ENCODE data around the gene RAD9A. TPM values are rescaled to one million over a fixed set of nuclear protein-coding genes. Genes with fewer than 3 reads are reported as not detected.

RAD9A gene
- total and polyA plus RNA-seq, 9 of the 15 experiments (the other 6 are each of a cell fraction or from before 2014, with no cell fraction given) = 1.4 to 41.2 (median 16.1) TPM

DNA sequence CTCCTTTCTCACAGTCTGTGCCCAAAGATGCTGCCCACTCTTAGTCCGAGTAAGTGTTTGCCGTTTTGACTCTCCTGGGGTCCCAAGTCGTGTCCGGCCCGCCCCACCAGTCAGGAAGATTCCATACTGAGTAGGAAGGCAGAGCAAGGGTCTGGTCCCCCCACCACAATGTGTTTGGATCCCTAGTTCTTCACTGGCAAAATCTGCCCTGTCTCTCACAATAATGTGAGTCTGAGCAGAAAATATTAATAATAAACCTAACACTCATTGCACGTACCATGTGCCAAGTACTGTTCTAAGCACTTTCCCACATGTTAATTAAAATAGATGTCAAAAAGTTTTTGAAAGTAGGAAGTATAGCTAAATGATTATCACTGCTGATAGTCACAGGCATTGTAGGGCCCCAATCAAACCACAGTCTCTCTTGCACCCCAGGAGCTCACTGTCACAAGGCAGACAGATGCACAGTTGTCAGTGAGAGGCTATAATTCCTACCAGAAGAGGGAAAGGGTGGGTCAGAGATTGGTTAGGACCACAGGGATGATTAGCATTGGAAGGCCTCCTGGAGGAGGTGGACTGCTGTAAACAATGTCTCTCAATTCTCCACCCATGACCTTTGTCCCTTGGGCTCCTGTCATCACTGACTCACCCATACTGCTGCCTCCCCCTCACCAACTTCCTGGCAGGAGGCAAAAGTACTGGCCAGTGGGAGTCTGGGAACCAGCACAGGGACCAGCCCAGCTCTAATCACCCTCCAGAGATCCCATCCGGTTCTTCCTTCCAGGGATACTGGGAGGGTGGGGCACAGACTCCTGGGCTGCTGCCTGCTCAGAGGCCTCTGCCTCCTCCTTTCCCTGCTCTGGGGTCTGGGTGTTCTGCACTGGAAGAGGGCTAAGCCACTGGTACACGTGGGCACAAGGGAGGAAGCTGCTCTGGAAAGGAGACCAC is 37.4 kb upstream of the RAD9A start (continued):
- TF ChIP-seq KDM5B (IDR thresholded peaks at IDR 0.05; ENCODE audit: insufficient replicate concordance, low read depth, low read length) = no peak
- TF ChIP-seq CBFA2T3 (IDR thresholded peaks at IDR 0.05) = peak; percentile 67
- TF ChIP-seq, protein P1, sequence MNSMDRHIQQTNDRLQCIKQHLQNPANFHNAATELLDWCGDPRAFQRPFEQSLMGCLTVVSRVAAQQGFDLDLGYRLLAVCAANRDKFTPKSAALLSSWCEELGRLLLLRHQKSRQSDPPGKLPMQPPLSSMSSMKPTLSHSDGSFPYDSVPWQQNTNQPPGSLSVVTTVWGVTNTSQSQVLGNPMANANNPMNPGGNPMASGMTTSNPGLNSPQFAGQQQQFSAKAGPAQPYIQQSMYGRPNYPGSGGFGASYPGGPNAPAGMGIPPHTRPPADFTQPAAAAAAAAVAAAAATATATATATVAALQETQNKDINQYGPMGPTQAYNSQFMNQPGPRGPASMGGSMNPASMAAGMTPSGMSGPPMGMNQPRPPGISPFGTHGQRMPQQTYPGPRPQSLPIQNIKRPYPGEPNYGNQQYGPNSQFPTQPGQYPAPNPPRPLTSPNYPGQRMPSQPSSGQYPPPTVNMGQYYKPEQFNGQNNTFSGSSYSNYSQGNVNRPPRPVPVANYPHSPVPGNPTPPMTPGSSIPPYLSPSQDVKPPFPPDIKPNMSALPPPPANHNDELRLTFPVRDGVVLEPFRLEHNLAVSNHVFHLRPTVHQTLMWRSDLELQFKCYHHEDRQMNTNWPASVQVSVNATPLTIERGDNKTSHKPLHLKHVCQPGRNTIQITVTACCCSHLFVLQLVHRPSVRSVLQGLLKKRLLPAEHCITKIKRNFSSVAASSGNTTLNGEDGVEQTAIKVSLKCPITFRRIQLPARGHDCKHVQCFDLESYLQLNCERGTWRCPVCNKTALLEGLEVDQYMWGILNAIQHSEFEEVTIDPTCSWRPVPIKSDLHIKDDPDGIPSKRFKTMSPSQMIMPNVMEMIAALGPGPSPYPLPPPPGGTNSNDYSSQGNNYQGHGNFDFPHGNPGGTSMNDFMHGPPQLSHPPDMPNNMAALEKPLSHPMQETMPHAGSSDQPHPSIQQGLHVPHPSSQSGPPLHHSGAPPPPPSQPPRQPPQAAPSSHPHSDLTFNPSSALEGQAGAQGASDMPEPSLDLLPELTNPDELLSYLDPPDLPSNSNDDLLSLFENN (IDR thresholded peaks at IDR 0.05; ENCODE audit: low read depth in 2 of 2, low read length in 2 of 2) = 0 out of 4 replicates have a peak, but pooled peaks of 1 of the 2 experiments have one; percentile 24
- peak; percentile 99 for TF ChIP-seq FOSL1 (tag; conservative IDR thresholded peaks at IDR 0.05)
- TF ChIP-seq, protein P2, sequence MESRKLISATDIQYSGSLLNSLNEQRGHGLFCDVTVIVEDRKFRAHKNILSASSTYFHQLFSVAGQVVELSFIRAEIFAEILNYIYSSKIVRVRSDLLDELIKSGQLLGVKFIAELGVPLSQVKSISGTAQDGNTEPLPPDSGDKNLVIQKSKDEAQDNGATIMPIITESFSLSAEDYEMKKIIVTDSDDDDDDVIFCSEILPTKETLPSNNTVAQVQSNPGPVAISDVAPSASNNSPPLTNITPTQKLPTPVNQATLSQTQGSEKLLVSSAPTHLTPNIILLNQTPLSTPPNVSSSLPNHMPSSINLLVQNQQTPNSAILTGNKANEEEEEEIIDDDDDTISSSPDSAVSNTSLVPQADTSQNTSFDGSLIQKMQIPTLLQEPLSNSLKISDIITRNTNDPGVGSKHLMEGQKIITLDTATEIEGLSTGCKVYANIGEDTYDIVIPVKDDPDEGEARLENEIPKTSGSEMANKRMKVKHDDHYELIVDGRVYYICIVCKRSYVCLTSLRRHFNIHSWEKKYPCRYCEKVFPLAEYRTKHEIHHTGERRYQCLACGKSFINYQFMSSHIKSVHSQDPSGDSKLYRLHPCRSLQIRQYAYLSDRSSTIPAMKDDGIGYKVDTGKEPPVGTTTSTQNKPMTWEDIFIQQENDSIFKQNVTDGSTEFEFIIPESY (CRISPR knock-in tag; IDR thresholded peaks at IDR 0.05) = no peak
- TF ChIP-seq, protein P3, sequence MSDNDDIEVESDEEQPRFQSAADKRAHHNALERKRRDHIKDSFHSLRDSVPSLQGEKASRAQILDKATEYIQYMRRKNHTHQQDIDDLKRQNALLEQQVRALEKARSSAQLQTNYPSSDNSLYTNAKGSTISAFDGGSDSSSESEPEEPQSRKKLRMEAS (CRISPR knock-in tag; IDR thresholded peaks at IDR 0.05) = 0 out of 2 replicates have a peak, but pooled peaks have one; percentile 49
- TF ChIP-seq NCOR1 (IDR thresholded peaks at IDR 0.05) = peak; percentile 51
- TF ChIP-seq, protein P4, sequence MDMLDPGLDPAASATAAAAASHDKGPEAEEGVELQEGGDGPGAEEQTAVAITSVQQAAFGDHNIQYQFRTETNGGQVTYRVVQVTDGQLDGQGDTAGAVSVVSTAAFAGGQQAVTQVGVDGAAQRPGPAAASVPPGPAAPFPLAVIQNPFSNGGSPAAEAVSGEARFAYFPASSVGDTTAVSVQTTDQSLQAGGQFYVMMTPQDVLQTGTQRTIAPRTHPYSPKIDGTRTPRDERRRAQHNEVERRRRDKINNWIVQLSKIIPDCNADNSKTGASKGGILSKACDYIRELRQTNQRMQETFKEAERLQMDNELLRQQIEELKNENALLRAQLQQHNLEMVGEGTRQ (CRISPR knock-in tag; IDR thresholded peaks at IDR 0.05) = no peak
- TF ChIP-seq ZBTB1 (CRISPR knock-in tag; IDR thresholded peaks at IDR 0.05; ENCODE audit: borderline replicate concordance, low read depth) = 0 out of 2 replicates have a peak, but pooled peaks have one; percentile 16
- no peak; a peak in 1 of 4 replicates for TF ChIP-seq HDAC1 (IDR thresholded peaks at IDR 0.05)
- TF ChIP-seq, protein P5, sequence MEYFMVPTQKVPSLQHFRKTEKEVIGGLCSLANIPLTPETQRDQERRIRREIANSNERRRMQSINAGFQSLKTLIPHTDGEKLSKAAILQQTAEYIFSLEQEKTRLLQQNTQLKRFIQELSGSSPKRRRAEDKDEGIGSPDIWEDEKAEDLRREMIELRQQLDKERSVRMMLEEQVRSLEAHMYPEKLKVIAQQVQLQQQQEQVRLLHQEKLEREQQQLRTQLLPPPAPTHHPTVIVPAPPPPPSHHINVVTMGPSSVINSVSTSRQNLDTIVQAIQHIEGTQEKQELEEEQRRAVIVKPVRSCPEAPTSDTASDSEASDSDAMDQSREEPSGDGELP (CRISPR knock-in tag; IDR thresholded peaks at IDR 0.05; ENCODE audit: borderline replicate concordance) = peak; percentile 36
- TF ChIP-seq GTF2E2 (tag; IDR thresholded peaks at IDR 0.05) = no peak; the same call in 1 of the 2 replicates
- TF ChIP-seq GATAD2A (IDR thresholded peaks at IDR 0.05) = peak; percentile 22; the same call in 1 of the 2 replicates
- TF ChIP-seq, protein P6, sequence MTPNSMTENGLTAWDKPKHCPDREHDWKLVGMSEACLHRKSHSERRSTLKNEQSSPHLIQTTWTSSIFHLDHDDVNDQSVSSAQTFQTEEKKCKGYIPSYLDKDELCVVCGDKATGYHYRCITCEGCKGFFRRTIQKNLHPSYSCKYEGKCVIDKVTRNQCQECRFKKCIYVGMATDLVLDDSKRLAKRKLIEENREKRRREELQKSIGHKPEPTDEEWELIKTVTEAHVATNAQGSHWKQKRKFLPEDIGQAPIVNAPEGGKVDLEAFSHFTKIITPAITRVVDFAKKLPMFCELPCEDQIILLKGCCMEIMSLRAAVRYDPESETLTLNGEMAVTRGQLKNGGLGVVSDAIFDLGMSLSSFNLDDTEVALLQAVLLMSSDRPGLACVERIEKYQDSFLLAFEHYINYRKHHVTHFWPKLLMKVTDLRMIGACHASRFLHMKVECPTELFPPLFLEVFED (CRISPR knock-in tag; conservative IDR thresholded peaks at IDR 0.05) = no peak
- TF ChIP-seq MYC (IDR thresholded peaks at IDR 0.05; ENCODE audit: low read depth, low read length) = 0 out of 2 replicates have a peak, but pooled peaks have one; percentile 16
- no peak for TF ChIP-seq MYC (CRISPR knock-in tag; IDR thresholded peaks at IDR 0.05; ENCODE audit: borderline replicate concordance, low read depth)
- peak; percentile 82 for TF ChIP-seq ETV1 (tag; conservative IDR thresholded peaks at IDR 0.05; ENCODE audit: low read depth)
